NCI-H748 (cell line): ENCODE data around the gene USP36.
"Not testable (repeated sequence)": the region's sequence is repeated elsewhere in the genome, so short reads cannot be mapped to it uniquely, and the experiment has no call there.

Experiments
- DNase-seq: peaks from one replicate; lab custom pipeline; 2025; ENCODE audit not compliant: unreplicated experiment; lab: John Stamatoyannopoulos, UW

The USP36 gene

GRCh38 chr17:78774453-78774852 lies 66.2 kb downstream of the USP36 start:
- DNase-seq, result no peak

- no peak for DNase-seq
Observed at GRCh38 chr17:78771758-78772382, 68.7 kb downstream of the USP36 start.

- no peak for DNase-seq
Observed at GRCh38 chr17:78769196-78769773, 71.3 kb downstream of the USP36 start.

- peak; percentile 37 for DNase-seq
Observed at GRCh38 chr17:78767806-78768205, 72.8 kb downstream of the USP36 start.

GRCh38 chr17:78766743-78767294 lies 73.8 kb downstream of the USP36 start:
- no peak for DNase-seq

GRCh38 chr17:78766225-78766624 lies 74.4 kb downstream of the USP36 start:
- no peak for DNase-seq

- no peak for DNase-seq
Observed at GRCh38 chr17:78765821-78766220, 74.8 kb downstream of the USP36 start.

GRCh38 chr17:78764871-78765270 lies 75.7 kb downstream of the USP36 start:
- no peak for DNase-seq

GRCh38 chr17:78763561-78763960 lies 77.1 kb downstream of the USP36 start:
- no peak for DNase-seq

GRCh38 chr17:78761789-78762406 lies 78.7 kb downstream of the USP36 start:
- no peak for DNase-seq

GRCh38 chr17:78759969-78760352 lies 80.7 kb downstream of the USP36 start:
- no peak for DNase-seq

- DNase-seq, result peak; percentile 87
Observed at GRCh38 chr17:78759203-78759968, 81.2 kb downstream of the USP36 start.

GRCh38 chr17:78753316-78754250 lies 87.0 kb downstream of the USP36 start:
- no peak for DNase-seq

GRCh38 chr17:78751447-78752161 lies 89.0 kb downstream of the USP36 start:
- no peak for DNase-seq

- not testable (repeated sequence) for DNase-seq
Observed at GRCh38 chr17:78751000-78751399, 89.6 kb downstream of the USP36 start.

- no peak for DNase-seq
Observed at GRCh38 chr17:78748730-78749317, 91.8 kb downstream of the USP36 start.

- no peak for DNase-seq
Observed at GRCh38 chr17:78748048-78748729, 92.4 kb downstream of the USP36 start.

- DNase-seq, result no peak
Observed at GRCh38 chr17:78747488-78747887, 93.1 kb downstream of the USP36 start.

- DNase-seq, result no peak
Observed at GRCh38 chr17:78746949-78747269, 93.7 kb downstream of the USP36 start.
